ENCODE measurements around the gene ATP6V1G1. TPM values are rescaled to one million over a fixed set of nuclear protein-coding genes. Genes with fewer than 3 reads are reported as not detected.
A peak's percentile ranks its signal among the peaks of the same experiment; 100 is the strongest.

Gene ATP6V1G1
- total RNA-seq, 1 donor from 2014 or later, result 112 TPM

DNA sequence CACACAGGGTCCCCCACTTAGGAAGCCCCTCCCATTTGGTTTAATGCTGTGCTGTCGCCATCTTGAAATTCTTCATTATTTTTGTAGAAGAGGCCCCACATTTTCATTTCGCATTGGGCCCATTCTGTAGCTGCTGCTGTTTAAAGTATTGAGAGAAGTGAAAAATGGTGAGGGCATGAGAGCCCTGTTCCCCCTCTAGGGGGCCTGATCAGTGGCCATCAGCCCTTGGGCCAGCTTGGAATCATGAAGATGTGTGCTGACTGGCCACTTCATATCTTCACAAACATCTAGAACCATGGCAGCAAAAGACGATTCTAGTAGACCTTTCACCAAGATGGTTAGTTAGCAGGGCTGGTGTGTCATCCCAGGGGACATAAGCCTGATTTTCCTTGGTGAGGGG, 26.8 kb downstream of the ATP6V1G1 start:
- Histone ChIP-seq H3K4me3 (no peak overlapping the region), H3K27ac (no peak overlapping the region), H3K9me3 (no peaks in the 10 kb centered on the region), H3K27me3 (no peaks in the 10 kb centered on the region), H3K36me3 (peaks cover 6% of the 10 kb centered on the region), H3K4me1 (peaks cover 46% of the 10 kb centered on the region)
- DNase-seq, result no peak
- TF ChIP-seq, protein P1, sequence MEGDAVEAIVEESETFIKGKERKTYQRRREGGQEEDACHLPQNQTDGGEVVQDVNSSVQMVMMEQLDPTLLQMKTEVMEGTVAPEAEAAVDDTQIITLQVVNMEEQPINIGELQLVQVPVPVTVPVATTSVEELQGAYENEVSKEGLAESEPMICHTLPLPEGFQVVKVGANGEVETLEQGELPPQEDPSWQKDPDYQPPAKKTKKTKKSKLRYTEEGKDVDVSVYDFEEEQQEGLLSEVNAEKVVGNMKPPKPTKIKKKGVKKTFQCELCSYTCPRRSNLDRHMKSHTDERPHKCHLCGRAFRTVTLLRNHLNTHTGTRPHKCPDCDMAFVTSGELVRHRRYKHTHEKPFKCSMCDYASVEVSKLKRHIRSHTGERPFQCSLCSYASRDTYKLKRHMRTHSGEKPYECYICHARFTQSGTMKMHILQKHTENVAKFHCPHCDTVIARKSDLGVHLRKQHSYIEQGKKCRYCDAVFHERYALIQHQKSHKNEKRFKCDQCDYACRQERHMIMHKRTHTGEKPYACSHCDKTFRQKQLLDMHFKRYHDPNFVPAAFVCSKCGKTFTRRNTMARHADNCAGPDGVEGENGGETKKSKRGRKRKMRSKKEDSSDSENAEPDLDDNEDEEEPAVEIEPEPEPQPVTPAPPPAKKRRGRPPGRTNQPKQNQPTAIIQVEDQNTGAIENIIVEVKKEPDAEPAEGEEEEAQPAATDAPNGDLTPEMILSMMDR (IDR thresholded peaks at IDR 0.05), result no peak
- intact Hi-C loops (cut with DNase I), result no loop called here
- ATAC-seq, result no peak

DNA sequence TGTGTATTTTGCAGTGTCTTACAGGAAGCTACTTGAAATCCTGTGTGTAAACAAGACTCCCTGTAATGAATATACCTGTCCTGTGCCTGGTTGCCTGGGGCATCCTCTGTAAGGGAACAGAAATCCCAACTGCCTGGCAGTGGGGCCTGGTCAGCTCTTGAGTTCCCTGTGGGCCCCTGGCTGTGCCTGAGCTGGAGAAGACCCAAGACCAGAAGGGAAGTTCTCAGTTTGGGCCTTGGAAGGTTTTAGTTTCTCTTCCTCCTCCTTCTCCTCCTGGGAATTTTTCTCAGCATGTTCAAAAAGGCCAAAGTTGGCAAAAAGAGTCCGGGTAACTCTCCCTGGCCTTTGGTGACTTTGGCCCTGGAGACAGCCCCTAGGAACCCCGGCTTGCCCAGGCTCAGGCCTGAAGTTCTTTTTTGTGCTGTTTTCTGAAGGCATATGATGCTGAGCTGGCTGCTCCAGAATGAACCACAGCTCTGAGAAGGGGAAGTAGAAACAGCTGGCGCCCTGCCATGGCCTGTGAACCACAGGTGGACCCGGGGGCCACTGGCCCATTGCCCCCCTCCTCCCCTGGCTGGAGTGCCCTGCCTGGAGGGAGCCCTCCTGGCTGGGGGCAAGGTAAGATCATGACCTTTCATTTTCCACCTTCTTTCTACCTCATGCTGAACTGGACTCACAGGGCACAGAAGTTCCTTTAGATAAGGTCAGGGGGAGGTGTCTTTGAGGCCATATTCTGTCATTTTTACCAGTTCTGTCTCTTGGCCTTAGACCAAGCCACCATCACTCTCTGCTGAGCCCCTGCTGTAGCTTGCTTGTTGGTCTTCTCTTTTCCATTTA, 29.3 kb downstream of the ATP6V1G1 start:
- ATAC-seq (peak; percentile 51), DNase-seq (peak; percentile 87)
- H3K27ac ChIP-seq, result peak overlapping the region; percentile 76
- H3K9me3 ChIP-seq, result no peaks in the 10 kb centered on the region
- H3K4me1 ChIP-seq, result peaks cover 51% of the 10 kb centered on the region
- H3K27me3 ChIP-seq, result no peaks in the 10 kb centered on the region
- H3K36me3 ChIP-seq, result peaks cover 6% of the 10 kb centered on the region
- intact Hi-C loops (cut with DNase I), result no loop called here
- H3K4me3 ChIP-seq, result no peak overlapping the region
- TF ChIP-seq, protein P1 (IDR thresholded peaks at IDR 0.05), result no peak

DNA sequence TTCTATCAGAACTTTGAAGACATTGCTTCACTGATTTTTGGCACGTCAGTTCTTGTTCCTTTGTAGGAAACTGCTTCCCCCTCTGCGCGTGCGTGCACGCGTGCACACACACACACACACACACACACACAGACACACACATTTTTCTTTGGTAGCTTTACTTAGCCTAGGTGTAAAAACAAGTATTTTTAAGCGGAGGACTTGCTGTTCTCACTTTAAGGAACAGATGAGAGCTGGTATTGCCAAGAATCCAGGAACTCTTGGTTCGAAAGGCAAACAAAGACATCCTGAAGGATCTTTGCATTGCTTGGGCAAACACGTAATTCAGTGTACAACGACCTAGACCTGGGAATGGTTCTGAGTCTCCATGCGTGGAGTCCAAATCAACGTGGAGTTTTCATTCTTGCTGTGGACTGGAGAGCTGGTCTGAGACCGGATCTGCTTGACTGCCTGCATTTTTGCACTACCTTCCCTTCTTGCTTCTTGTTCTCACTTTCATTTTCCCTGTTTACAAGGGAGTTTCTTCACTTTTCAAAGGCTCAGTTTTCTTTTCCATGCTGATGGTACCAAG, 31.7 kb downstream of the ATP6V1G1 start:
- Histone ChIP-seq H3K4me1 (peaks cover 30% of the 10 kb centered on the region), H3K4me3 (peak overlapping the region; percentile 34), H3K27ac (peak overlapping the region; percentile 75), H3K27me3 (no peaks in the 10 kb centered on the region), H3K36me3 (peaks cover 6% of the 10 kb centered on the region), H3K9me3 (no peaks in the 10 kb centered on the region)
- DNase-seq (peak; percentile 82), ATAC-seq (peak; percentile 80)
- TF ChIP-seq, protein P1 (IDR thresholded peaks at IDR 0.05), result no peak
- intact Hi-C loops (cut with DNase I), result no loop called here

DNA sequence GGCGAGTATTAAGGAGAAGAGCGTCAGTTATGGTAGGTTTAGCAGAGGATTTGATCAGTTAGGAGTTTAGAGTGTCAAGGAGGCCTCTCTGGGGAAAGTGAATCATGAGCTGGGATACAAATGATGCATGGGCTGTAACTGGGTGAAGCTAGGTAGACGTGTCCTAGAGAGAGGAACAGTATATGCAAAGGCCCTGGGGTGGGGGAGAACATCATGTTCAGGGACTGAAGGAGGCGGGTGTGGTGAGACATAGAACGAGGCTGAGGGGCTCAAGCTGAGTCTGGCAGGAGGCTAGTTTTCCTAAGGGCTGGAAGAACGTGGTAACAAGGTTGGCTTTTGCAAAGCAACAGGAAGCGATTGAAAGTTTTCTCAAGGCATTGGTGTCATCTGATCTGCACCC, 34.0 kb downstream of the ATP6V1G1 start:
- no peak overlapping the region for H3K27ac ChIP-seq
- peaks cover 7% of the 10 kb centered on the region for H3K36me3 ChIP-seq
- no peak for ATAC-seq

DNA sequence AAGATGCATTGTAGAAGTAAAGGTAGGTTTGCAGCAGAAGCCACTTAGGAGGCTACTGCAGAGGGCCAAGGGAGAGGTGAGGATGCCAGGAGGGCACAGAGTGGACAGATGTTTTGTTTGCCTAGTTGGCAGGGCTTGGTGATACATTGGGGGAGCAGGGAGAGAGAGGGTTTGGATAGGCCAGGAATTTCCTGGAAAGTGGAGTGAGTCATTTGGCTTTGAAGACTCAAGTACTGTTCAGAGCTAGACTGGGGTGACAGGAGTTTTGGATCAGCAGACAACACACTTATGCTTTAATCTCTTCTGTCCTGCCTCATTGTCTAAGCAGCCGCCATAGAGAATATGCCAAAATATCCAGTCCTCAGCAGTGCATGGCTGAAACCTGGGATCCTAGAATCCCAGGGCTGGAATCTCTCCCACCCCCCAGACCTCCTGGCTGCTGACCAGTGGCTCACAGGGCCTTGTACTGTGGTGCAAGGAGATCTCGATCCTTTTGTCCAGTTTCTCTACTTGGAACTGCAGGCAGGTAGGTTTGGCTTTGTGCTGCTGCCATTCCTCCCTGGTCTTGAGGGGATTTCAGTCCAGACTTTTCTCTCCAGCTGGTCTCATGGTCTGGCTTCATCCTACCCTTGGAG, 34.5 kb downstream of the ATP6V1G1 start:
- TF ChIP-seq, protein P1 (IDR thresholded peaks at IDR 0.05), result no peak
- ATAC-seq (peak; percentile 48), DNase-seq (no peak)
- Histone ChIP-seq H3K4me3 (no peak overlapping the region), H3K9me3 (no peaks in the 10 kb centered on the region), H3K4me1 (peaks cover 25% of the 10 kb centered on the region), H3K27ac (peak overlapping the region; percentile 27), H3K27me3 (no peaks in the 10 kb centered on the region), H3K36me3 (peaks cover 13% of the 10 kb centered on the region)
- intact Hi-C loops (cut with DNase I), result no loop called here

More for the DNA sequence above, 34.0 kb downstream of the ATP6V1G1 start:
- H3K27me3 ChIP-seq, result no peaks in the 10 kb centered on the region
- intact Hi-C loops (cut with DNase I), result no loop called here
- TF ChIP-seq, protein P1 (IDR thresholded peaks at IDR 0.05), result no peak
- peaks cover 29% of the 10 kb centered on the region for H3K4me1 ChIP-seq
- H3K4me3 ChIP-seq, result no peak overlapping the region
- DNase-seq, result no peak
- no peaks in the 10 kb centered on the region for H3K9me3 ChIP-seq

Data from upper lobe of right lung (tissue), 1 donor.